K562 (cell line): ENCODE data around the gene ZDHHC14. TPM values are rescaled to one million over a fixed set of nuclear protein-coding genes. Genes with fewer than 3 reads are reported as not detected.

ENCODE experiments used
- ATAC-seq: fragments of 200-7000 bp; cut with Tn5 transposase; 3 replicates; pipeline ENCODE4 v1.9.1; 2020; ENCODE audit warnings: moderate library complexity
- BruUV-seq: library from RNA; stranded (reverse); fragments of 400-500 nt; replicated peaks from 2 replicates; lab custom pipeline; 2021; lab: Mats Ljungman, UMichigan
- CTCF ChIA-PET: fragments of 300-600 bp; formaldehyde crosslinking; extraction: SDS; loops from one replicate; lab custom pipeline; 2021; ENCODE audit warnings: low intra/inter-chr PET ratio; lab: Yijun Ruan, JAX
- POLR2A ChIA-PET: fragments of 300-600, 350-650 bp; sonication (Branson Sonifier 250); formaldehyde crosslinking; extraction: SDS; loops from one replicate; lab custom pipeline; 2021; ENCODE audit warnings: antibody characterized with exemption, inconsistent platforms; lab: Yijun Ruan, JAX
- DNase-seq, 4 experiments: peaks; one replicate each; pipeline versions ENCODE4 v3.0.0 to v3.0.0-alpha.2; 2011 to 2018; ENCODE audit warnings: low spot score in 3 of 4, mixed read lengths in 3 of 4; ENCODE audit errors: extremely low read depth in 1 of 4
- FAIRE-seq: peaks from 2 replicates; lab custom pipeline; 2011; peaks lifted over from hg19 to GRCh38; lab: Jason Lieb, UNC
- H2AFZ ChIP-seq: 2 replicates; pipeline ENCODE4 v1.6.0; 2011; ENCODE audit warnings: low read depth, low read length, control low read depth, inconsistent platforms
- H3K27ac ChIP-seq: fragments of 200-600 bp; 3 replicates; pipeline ENCODE4 v1.8.0; 2011; ENCODE audit warnings: low read depth, mild to moderate bottlenecking, control low read depth, inconsistent platforms, low read length, moderate library complexity, mixed read lengths; ENCODE audit errors: extremely low read depth
- H3K27me3 ChIP-seq, 2 experiments: fragments of 300-600 bp in 1 of 2; 2 replicates in 1 of 2; 3 replicates in 1 of 2; pipeline versions ENCODE4 v1.6.0 to v1.8.0; 2011; ENCODE audit warnings: inconsistent platforms in 2 of 2, low read length in 2 of 2, mild to moderate bottlenecking in 1 of 2, mixed read lengths in 1 of 2, moderate library complexity in 1 of 2; ENCODE audit not compliant: control insufficient read depth in 2 of 2, insufficient read depth in 2 of 2
- H3K36me3 ChIP-seq: fragments of 300-600 bp; 3 replicates; pipeline ENCODE4 v1.8.0; 2011; ENCODE audit warnings: mild to moderate bottlenecking, low read length, inconsistent platforms; ENCODE audit not compliant: control insufficient read depth, insufficient read depth
- H3K4me1 ChIP-seq, 2 experiments: fragments of 200-600 bp in 1 of 2; replicated peaks in 1 of 2; 2 replicates in 1 of 2; 3 replicates in 1 of 2; pipeline versions ENCODE4 v1.5.1 to v1.8.0; 2011; ENCODE audit warnings: inconsistent platforms in 2 of 2, low read length in 2 of 2, mild to moderate bottlenecking in 1 of 2, mixed read lengths in 1 of 2, moderate library complexity in 1 of 2; ENCODE audit not compliant: control insufficient read depth in 2 of 2, insufficient read depth in 2 of 2
- H3K4me2 ChIP-seq: 2 replicates; pipeline ENCODE4 v1.6.1; 2011; ENCODE audit warnings: low read length, control low read depth, inconsistent platforms, mixed read lengths; ENCODE audit not compliant: insufficient read depth
- H3K4me3 ChIP-seq: fragments of 200-600 bp; sonication (generic), shearing (Covaris generic); 2 replicates; pipeline ENCODE4 v1.5.1; 2016; ENCODE audit warnings: control low read depth, inconsistent platforms
- H3K79me2 ChIP-seq: fragments of 200-600 bp; 3 replicates; pipeline ENCODE4 v1.8.0; 2011; ENCODE audit warnings: low read length, inconsistent platforms; ENCODE audit not compliant: control insufficient read depth, insufficient read depth
- H3K9ac ChIP-seq, 2 experiments: 2 replicates each; pipeline versions ENCODE4 v1.6.0 to v1.6.1; 2011; ENCODE audit warnings: low read depth in 2 of 2, low read length in 2 of 2, control low read depth in 1 of 2, inconsistent platforms in 1 of 2, mild to moderate bottlenecking in 1 of 2, mixed read lengths in 1 of 2; ENCODE audit not compliant: insufficient read depth in 1 of 2
- H3K9me1 ChIP-seq: one replicate; pipeline ENCODE4 v1.6.0; 2011; ENCODE audit warnings: inconsistent platforms, mild to moderate bottlenecking, low read length, moderate library complexity; ENCODE audit not compliant: control insufficient read depth, insufficient read depth
- H3K9me3 ChIP-seq: replicated peaks from 2 replicates; pipeline ENCODE4 v1.5.1; 2011; ENCODE audit warnings: low read depth, low read length, inconsistent platforms; ENCODE audit not compliant: control insufficient read depth, insufficient read depth
- H4K20me1 ChIP-seq: replicated peaks from 2 replicates; pipeline ENCODE4 v1.6.1; 2011; ENCODE audit warnings: low read length, inconsistent platforms, mixed read lengths; ENCODE audit not compliant: control insufficient read depth, insufficient read depth
- BACH1 ChIP-seq: fragments of 200-800 bp; sonication (Bioruptor generic); IDR thresholded peaks from 2 replicates; pipeline ENCODE4 v1.6.1; 2016; ENCODE audit warnings: missing genetic modification characterization, missing compliant biosample characterization
- BRD9 ChIP-seq: fragments of 450-650 bp; IDR thresholded peaks from 2 replicates; pipeline ENCODE4 v1.6.1; 2018; ENCODE audit warnings: low read depth; ENCODE audit not compliant: partially characterized antibody
- DMBX1 ChIP-seq: fragments of 250-450 bp; sonication (Bioruptor Pico); IDR thresholded peaks from 2 replicates; pipeline ENCODE4 v1.8.0; 2022; ENCODE audit warnings: inconsistent platforms, mild to moderate bottlenecking, moderate library complexity, borderline replicate concordance
- EP300 ChIP-seq: IDR thresholded peaks from 2 replicates; pipeline ENCODE4 v1.6.1; 2012; ENCODE audit warnings: low read length, improper control_type of control experiment
- EZH2 ChIP-seq: IDR thresholded peaks from 2 replicates; pipeline ENCODE4 v1.6.1; 2012; ENCODE audit warnings: low read depth, mild to moderate bottlenecking, inconsistent platforms, low read length, borderline replicate concordance
- RAD21 ChIP-seq, 2 experiments: fragments of 250-450 bp in 1 of 2; fragments of 450-650 bp in 1 of 2; sonication (Bioruptor Pico) in 1 of 2; formaldehyde crosslinking in 1 of 2; IDR thresholded peaks in 1 of 2; conservative IDR thresholded peaks in 1 of 2; 2 replicates each; pipeline versions ENCODE4 v1.4.0 to v1.8.0; 2020 to 2022; ENCODE audit warnings: mild to moderate bottlenecking in 2 of 2, moderate library complexity in 1 of 2
- RFX1 ChIP-seq: fragments of 450-650 bp; IDR thresholded peaks from 2 replicates; pipeline ENCODE4 v1.6.1; 2016; ENCODE audit warnings: mild to moderate bottlenecking, moderate library complexity
- WGBS: fragments of 100-300 bp; shearing (Covaris generic); methylation state at CpG from one replicate; pipeline ENCODE4 v1.1.6; 2016; ENCODE audit warnings: low coverage, mixed read lengths; ENCODE audit not compliant: insufficient coverage; ENCODE audit errors: missing lambda C conversion rate; 5-methylcytosine and 5-hydroxymethylcytosine counted together
- in situ Hi-C: fragments of 300-500 bp; cut with MboI; formaldehyde crosslinking; loops from 4 replicates; pipeline ENCODE4 v1.15.0; 2018; ENCODE audit warnings: inconsistent platforms, mixed read lengths
- intact Hi-C: fragments of 100-400 bp; cut with micrococcal nuclease; formaldehyde crosslinking; loops from 2 replicates; pipeline ENCODE4 v1.14.2; 2022
- polyA plus RNA-seq, 8 experiments: library from polyadenylated mRNA; depleted of rRNA in 4 of 8; stranded (reverse) in 5 of 8; unstranded in 3 of 8; fragments of >200 nt; fragmentation: Nextera tagmentation in 2 of 8; fragmentation: Illumina TruSeq in 1 of 8; extraction: Ambion mirVana in 2 of 8; extraction: Trizol in 1 of 8; gene quantifications; 2 replicates each; pipeline versions ENCODE4 v1.2.1 to v1.2.3, GENCODE V29; 2011 to 2014; ENCODE audit warnings: inconsistent platforms in 1 of 8, missing spikeins in 1 of 8
- total RNA-seq, 7 experiments: library from RNA; depleted of rRNA in 6 of 7; stranded (reverse); fragments of >200 nt in 6 of 7; fragmentation: Illumina TruSeq in 2 of 7; extraction: Trizol in 2 of 7; gene quantifications; 2 replicates each; pipeline versions ENCODE4 v1.2.1 to v1.2.3, GENCODE V29; 2011 to 2021; ENCODE audit warnings: low replicate concordance in 1 of 7
- TF ChIP-seq, protein P1 (sequence below), 3 experiments: IDR thresholded peaks in 2 of 3; conservative IDR thresholded peaks in 1 of 3; 2 replicates each; pipeline ENCODE4 v1.5.1; 2011 to 2012; ENCODE audit warnings: low read length in 3 of 3, mild to moderate bottlenecking in 3 of 3, control low read depth in 2 of 3, improper control_type of control experiment in 1 of 3, inconsistent platforms in 1 of 3, low read depth in 1 of 3, mixed read lengths in 1 of 3, moderate library complexity in 1 of 3; ENCODE audit not compliant: insufficient read depth in 2 of 3
- TF ChIP-seq, protein P2 (sequence below), 2 experiments: fragments of 450-650 bp; conservative IDR thresholded peaks; 2 replicates each; pipeline ENCODE4 v1.6.1; 2017; ENCODE audit warnings: mild to moderate bottlenecking in 2 of 2, moderate library complexity in 2 of 2
- TF ChIP-seq, protein P3 (sequence below): sonication (generic); formaldehyde crosslinking; IDR thresholded peaks from 2 replicates; pipeline ENCODE4 v1.9.0; 2022; ENCODE audit warnings: mild to moderate bottlenecking, missing genetic modification reagents

ZDHHC14 gene
- total and polyA plus RNA-seq, 9 of the 15 experiments (the other 6 are each of a cell fraction or from before 2014, with no cell fraction given): 0.92 to 23.1 (median 13.8) TPM

DNA sequence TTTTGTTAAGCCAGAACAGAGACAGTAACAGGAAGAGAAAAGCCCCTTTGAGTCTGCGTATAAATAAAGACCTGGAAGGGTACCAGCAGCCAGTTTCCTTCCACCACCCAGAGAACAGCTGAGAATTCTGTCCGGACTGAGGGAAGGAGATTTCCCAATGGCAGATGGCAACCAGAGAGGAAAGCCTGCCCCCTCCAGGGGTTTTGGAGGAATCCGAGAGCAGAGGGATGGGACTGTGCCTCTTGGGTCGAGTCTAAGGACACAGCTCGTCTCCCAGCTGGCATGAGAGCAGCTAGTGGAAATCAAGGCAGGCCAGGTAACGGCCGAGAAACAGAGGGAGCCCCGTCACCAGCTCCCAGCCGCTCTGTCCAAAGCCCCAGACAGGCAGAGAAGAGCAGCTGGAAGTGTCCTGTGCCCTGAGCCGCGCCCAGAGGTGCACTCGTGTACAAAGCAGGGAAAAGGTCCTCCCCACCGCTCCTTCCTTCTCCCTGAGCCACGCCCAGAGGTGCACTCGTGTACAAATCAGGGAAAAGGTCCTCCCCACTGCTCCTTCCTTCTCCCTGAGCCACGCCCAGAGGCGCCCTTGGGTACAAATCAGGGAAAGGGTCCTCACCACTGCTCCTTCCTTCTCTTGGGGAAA lies 308.1 kb downstream of the ZDHHC14 start (continued):
- TF ChIP-seq, protein P1, sequence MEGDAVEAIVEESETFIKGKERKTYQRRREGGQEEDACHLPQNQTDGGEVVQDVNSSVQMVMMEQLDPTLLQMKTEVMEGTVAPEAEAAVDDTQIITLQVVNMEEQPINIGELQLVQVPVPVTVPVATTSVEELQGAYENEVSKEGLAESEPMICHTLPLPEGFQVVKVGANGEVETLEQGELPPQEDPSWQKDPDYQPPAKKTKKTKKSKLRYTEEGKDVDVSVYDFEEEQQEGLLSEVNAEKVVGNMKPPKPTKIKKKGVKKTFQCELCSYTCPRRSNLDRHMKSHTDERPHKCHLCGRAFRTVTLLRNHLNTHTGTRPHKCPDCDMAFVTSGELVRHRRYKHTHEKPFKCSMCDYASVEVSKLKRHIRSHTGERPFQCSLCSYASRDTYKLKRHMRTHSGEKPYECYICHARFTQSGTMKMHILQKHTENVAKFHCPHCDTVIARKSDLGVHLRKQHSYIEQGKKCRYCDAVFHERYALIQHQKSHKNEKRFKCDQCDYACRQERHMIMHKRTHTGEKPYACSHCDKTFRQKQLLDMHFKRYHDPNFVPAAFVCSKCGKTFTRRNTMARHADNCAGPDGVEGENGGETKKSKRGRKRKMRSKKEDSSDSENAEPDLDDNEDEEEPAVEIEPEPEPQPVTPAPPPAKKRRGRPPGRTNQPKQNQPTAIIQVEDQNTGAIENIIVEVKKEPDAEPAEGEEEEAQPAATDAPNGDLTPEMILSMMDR (IDR thresholded peaks at IDR 0.05 in 2 of 3, conservative IDR thresholded peaks at IDR 0.05 in 1 of 3; ENCODE audit: insufficient read depth in 2 of 3, low read depth in 1 of 3, low read length in 3 of 3): peak; percentile 21 to 48 (median 46); a peak in 5 of 6 replicates
- TF ChIP-seq RAD21 (CRISPR knock-in tag; conservative IDR thresholded peaks at IDR 0.05 in 1 of 2, IDR thresholded peaks at IDR 0.05 in 1 of 2) (peak in 1 of 2 experiments; percentile 57; a peak in 2 of 4 replicates), RFX1 (no peak), DMBX1 (CRISPR knock-in tag) (no peak)

DNA sequence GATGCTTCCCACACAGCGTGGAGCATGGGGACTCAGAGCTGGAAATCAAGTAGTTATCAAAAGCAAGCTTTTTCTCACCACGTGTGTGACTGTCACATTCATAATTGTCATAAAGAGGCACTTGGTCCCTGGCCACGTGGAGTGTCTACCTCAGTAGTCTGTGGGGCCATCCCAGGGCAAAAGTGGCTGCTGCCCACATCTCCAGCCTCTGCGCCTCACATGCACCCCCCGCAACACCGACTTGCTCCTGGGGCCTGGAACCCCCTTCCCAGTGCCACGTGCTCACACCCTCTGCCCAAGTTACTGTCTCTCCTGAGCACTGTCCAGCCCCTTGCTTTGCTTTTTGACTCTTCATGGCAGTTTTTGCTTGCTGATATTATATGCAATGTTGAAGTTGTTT lies 308.9 kb downstream of the ZDHHC14 start:
- BruUV-seq: no TSS peak
- no peak; the same call in 2 of the 3 replicates for ATAC-seq
- no peaks in the 10 kb centered on the region for H3K79me2 ChIP-seq
- no peaks in the 10 kb centered on the region for H3K9me1 ChIP-seq
- ChIA-PET POLR2A (interaction anchor here (0.6 to 2.5 kb wide), 3 partner anchors 9 to 89 kb away, joined by 3 to 6 read pairs (median 3); no protein-coding TSS in a partner anchor), CTCF (interaction anchor here (0.6 kb wide), 1 partner anchor 530 kb away, joined by 3 read pairs; no protein-coding TSS in a partner anchor)
- no peak overlapping the region for H3K4me2 ChIP-seq
- H3K27ac ChIP-seq: no peak overlapping the region
- no peak overlapping the region for H3K4me3 ChIP-seq
- no peak for FAIRE-seq
- WGBS: 26% methylated on average over 7 of the region's 7 CpGs
- no peak for DNase-seq
- in situ Hi-C loops: no loop called here
- H3K9ac ChIP-seq: no peak overlapping the region
- no peaks in the 10 kb centered on the region for H3K9me3 ChIP-seq
- no peak overlapping the region for H2AFZ ChIP-seq
- peaks cover 54 to 68% of the 10 kb centered on the region in 2 experiments for H3K27me3 ChIP-seq
- no peaks in the 10 kb centered on the region for H3K36me3 ChIP-seq
- H4K20me1 ChIP-seq: no peaks in the 10 kb centered on the region
- H3K4me1 ChIP-seq: peaks cover 0 to 7% of the 10 kb centered on the region in 2 experiments; a peak in 3 of 5 replicates
- intact Hi-C loops: no loop called here
- TF ChIP-seq EZH2 (no peak), EP300 (no peak), BACH1 (tag) (no peak), BRD9 (no peak)
- TF ChIP-seq, protein P2, sequence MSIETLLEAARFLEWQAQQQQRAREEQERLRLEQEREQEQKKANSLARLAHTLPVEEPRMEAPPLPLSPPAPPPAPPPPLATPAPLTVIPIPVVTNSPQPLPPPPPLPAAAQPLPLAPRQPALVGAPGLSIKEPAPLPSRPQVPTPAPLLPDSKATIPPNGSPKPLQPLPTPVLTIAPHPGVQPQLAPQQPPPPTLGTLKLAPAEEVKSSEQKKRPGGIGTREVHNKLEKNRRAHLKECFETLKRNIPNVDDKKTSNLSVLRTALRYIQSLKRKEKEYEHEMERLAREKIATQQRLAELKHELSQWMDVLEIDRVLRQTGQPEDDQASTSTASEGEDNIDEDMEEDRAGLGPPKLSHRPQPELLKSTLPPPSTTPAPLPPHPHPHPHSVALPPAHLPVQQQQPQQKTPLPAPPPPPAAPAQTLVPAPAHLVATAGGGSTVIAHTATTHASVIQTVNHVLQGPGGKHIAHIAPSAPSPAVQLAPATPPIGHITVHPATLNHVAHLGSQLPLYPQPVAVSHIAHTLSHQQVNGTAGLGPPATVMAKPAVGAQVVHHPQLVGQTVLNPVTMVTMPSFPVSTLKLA (conservative IDR thresholded peaks at IDR 0.05): peak; percentile 69 to 77
- TF ChIP-seq, protein P3, sequence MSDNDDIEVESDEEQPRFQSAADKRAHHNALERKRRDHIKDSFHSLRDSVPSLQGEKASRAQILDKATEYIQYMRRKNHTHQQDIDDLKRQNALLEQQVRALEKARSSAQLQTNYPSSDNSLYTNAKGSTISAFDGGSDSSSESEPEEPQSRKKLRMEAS (CRISPR knock-in tag): peak; percentile 65
